ENCODE measurements around the gene TIMP1. TPM values are rescaled to one million over a fixed set of nuclear protein-coding genes. Genes with fewer than 3 reads are reported as not detected.

TIMP1 gene
- total RNA-seq, 1 experiment from 2014 or later, result 48.6 TPM

DNA sequence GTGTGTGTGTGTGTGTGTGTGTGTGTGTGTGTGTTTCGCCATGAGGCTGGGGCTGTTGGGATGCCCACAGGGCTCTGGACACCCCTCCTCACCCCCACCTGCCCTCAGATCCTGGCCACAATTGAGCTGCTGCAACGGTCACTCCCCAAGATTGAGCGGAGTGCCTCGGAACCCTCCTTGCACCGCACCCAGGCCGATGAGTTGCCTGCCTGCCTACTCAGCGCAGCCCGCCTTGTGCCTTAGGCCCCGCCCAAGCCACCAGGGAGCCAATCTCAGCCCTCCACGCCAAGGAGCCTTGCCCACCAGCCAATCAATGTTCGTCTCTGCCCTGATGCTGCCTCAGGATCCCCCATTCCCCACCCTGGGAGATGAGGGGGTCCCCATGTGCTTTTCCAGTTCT lies 11.0 kb upstream of the TIMP1 start:
- H3K36me3 ChIP-seq (ENCODE audit: low read depth), result no peaks in the 10 kb centered on the region
- TSS peak; percentile 24 for BruUV-seq (replicated peaks)

DNA sequence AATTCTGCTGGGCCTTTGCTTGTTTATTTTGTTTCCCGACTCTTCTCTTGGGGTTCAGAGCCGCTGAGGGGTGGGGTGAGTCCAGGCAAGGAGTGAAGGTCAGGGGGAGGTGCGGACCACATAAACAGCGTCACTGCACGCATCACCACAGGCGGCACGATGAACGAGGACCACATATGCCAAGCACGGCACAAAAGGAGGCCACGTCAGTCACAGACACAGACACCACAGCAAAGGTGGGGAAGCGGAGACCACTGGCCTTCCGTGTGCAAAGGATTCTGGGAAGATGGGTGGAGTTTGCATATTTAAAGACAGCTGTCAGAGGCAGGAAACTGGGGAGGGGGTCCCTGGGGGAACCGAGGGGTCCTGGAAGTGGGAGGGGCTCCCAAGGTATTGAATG lies 10.3 kb upstream of the TIMP1 start:
- H3K4me3 ChIP-seq, result no peak overlapping the region
- H3K9me2 ChIP-seq (ENCODE audit: insufficient read depth), result no peaks in the 10 kb centered on the region
- no peak overlapping the region for H3K27ac ChIP-seq
- H3K36me3 ChIP-seq (ENCODE audit: low read depth), result no peaks in the 10 kb centered on the region
- no peak overlapping the region for H3K4me2 ChIP-seq
- no peaks in the 10 kb centered on the region for H3K27me3 ChIP-seq (ENCODE audit: insufficient read depth, low read depth)
- intact Hi-C loops (cut with micrococcal nuclease; ENCODE audit: unreplicated experiment), result no loop called here
- H3F3A ChIP-seq (ENCODE audit: insufficient read depth, low read depth), result no peaks in the 10 kb centered on the region
- BruUV-seq (replicated peaks), result no TSS peak
- ChIA-PET POLR2A (ENCODE audit: unreplicated experiment) (no interaction called here), CTCF (no interaction called here)
- H3K9me3 ChIP-seq (ENCODE audit: insufficient read depth, low read depth), result no peaks in the 10 kb centered on the region
- H2AFZ ChIP-seq, result no peak overlapping the region
- no peaks in the 10 kb centered on the region for H3K4me1 ChIP-seq (replicated peaks; ENCODE audit: insufficient read depth)
- no peak for TF ChIP-seq EZH2 (IDR thresholded peaks at IDR 0.05; ENCODE audit: low read depth)
- TF ChIP-seq, protein P1, sequence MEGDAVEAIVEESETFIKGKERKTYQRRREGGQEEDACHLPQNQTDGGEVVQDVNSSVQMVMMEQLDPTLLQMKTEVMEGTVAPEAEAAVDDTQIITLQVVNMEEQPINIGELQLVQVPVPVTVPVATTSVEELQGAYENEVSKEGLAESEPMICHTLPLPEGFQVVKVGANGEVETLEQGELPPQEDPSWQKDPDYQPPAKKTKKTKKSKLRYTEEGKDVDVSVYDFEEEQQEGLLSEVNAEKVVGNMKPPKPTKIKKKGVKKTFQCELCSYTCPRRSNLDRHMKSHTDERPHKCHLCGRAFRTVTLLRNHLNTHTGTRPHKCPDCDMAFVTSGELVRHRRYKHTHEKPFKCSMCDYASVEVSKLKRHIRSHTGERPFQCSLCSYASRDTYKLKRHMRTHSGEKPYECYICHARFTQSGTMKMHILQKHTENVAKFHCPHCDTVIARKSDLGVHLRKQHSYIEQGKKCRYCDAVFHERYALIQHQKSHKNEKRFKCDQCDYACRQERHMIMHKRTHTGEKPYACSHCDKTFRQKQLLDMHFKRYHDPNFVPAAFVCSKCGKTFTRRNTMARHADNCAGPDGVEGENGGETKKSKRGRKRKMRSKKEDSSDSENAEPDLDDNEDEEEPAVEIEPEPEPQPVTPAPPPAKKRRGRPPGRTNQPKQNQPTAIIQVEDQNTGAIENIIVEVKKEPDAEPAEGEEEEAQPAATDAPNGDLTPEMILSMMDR (conservative IDR thresholded peaks at IDR 0.05), result no peak
- no peak for DNase-seq
- no peaks in the 10 kb centered on the region for H4K20me1 ChIP-seq (ENCODE audit: insufficient read depth)
- no peaks in the 10 kb centered on the region for H3K79me2 ChIP-seq (ENCODE audit: low read depth)

More for the DNA sequence above, 11.0 kb upstream of the TIMP1 start:
- Histone ChIP-seq H2AFZ (no peak overlapping the region), H3K27ac (no peak overlapping the region), H3K4me3 (no peak overlapping the region), H3K9me3 (ENCODE audit: insufficient read depth, low read depth) (no peaks in the 10 kb centered on the region), H3F3A (ENCODE audit: insufficient read depth, low read depth) (no peaks in the 10 kb centered on the region), H3K4me2 (no peak overlapping the region), H3K27me3 (ENCODE audit: insufficient read depth, low read depth) (no peaks in the 10 kb centered on the region), H3K79me2 (ENCODE audit: low read depth) (no peaks in the 10 kb centered on the region), H4K20me1 (ENCODE audit: insufficient read depth) (no peaks in the 10 kb centered on the region), H3K9me2 (ENCODE audit: insufficient read depth) (no peaks in the 10 kb centered on the region), H3K4me1 (replicated peaks; ENCODE audit: insufficient read depth) (no peaks in the 10 kb centered on the region)
- DNase-seq, result no peak
- POLR2A ChIA-PET (ENCODE audit: unreplicated experiment), result no interaction called here
- intact Hi-C loops (cut with micrococcal nuclease; ENCODE audit: unreplicated experiment), result no loop called here
- TF ChIP-seq, protein P1 (conservative IDR thresholded peaks at IDR 0.05), result no peak
- TF ChIP-seq EZH2 (IDR thresholded peaks at IDR 0.05; ENCODE audit: low read depth), result no peak
- CTCF ChIA-PET, result no interaction called here

GRCh38 chrX:47572773-47573340 lies 9.4 kb upstream of the TIMP1 start:
- Histone ChIP-seq H3K9me2 (ENCODE audit: insufficient read depth) (no peaks in the 10 kb centered on the region), H3K9me3 (ENCODE audit: insufficient read depth, low read depth) (no peaks in the 10 kb centered on the region), H2AFZ (no peak overlapping the region), H3K4me1 (replicated peaks; ENCODE audit: insufficient read depth) (no peaks in the 10 kb centered on the region), H3K27me3 (ENCODE audit: insufficient read depth, low read depth) (no peaks in the 10 kb centered on the region), H3K4me3 (no peak overlapping the region), H3F3A (ENCODE audit: insufficient read depth, low read depth) (no peaks in the 10 kb centered on the region), H4K20me1 (ENCODE audit: insufficient read depth) (no peaks in the 10 kb centered on the region), H3K79me2 (ENCODE audit: low read depth) (no peaks in the 10 kb centered on the region), H3K4me2 (no peak overlapping the region), H3K27ac (no peak overlapping the region), H3K36me3 (ENCODE audit: low read depth) (no peaks in the 10 kb centered on the region)
- ChIA-PET CTCF (no interaction called here), POLR2A (ENCODE audit: unreplicated experiment) (no interaction called here)
- intact Hi-C loops (cut with micrococcal nuclease; ENCODE audit: unreplicated experiment), result no loop called here
- TF ChIP-seq EZH2 (IDR thresholded peaks at IDR 0.05; ENCODE audit: low read depth), result no peak
- TF ChIP-seq, protein P1 (conservative IDR thresholded peaks at IDR 0.05), result no peak
- BruUV-seq (replicated peaks), result no TSS peak
- DNase-seq, result no peak

All from PC-9 (cell line).